CD8-positive, alpha-beta memory T cell (primary cell): Measurements from ENCODE around the gene SH3BP4. TPM values are rescaled to one million over a fixed set of nuclear protein-coding genes. Genes with fewer than 3 reads are reported as not detected.

Experiments used
- CTCF ChIA-PET: fragments of 350-600 bp; sonication (Branson Sonifier 250); formaldehyde crosslinking; loops from one replicate; lab custom pipeline; 2021; ENCODE audit warnings: antibody characterized with exemption; lab: Charles Lee
- POLR2A ChIA-PET: fragments of 350-600 bp; sonication (Branson Sonifier 250); formaldehyde crosslinking; loops from one replicate; lab custom pipeline; 2021; ENCODE audit warnings: antibody characterized with exemption; lab: Charles Lee
- DNase-seq, 5 donors: peaks; one replicate each; pipeline versions ENCODE4 v3.0.0 to v3.0.0-alpha.2; 2020 to 2022; ENCODE audit warnings: mixed read lengths in 1 of 5
- H3K27ac ChIP-seq: one replicate; pipeline ENCODE4 v1.7.0; 2013; ENCODE audit warnings: low read depth, mild to moderate bottlenecking, low read length, moderate library complexity
- H3K27me3 ChIP-seq: 2 replicates; pipeline ENCODE4 v1.7.0; 2013; ENCODE audit warnings: low read length, mild to moderate bottlenecking; ENCODE audit not compliant: insufficient read depth, poor library complexity, severe bottlenecking
- H3K36me3 ChIP-seq: 2 replicates; pipeline ENCODE4 v1.7.0; 2013; ENCODE audit warnings: mild to moderate bottlenecking, low read length, moderate library complexity; ENCODE audit not compliant: insufficient read depth
- H3K4me1 ChIP-seq: 2 replicates; pipeline ENCODE4 v1.7.0; 2013; ENCODE audit warnings: mild to moderate bottlenecking, low read length, moderate library complexity; ENCODE audit not compliant: insufficient read depth
- H3K4me3 ChIP-seq: 2 replicates; pipeline ENCODE4 v1.7.0; 2013; ENCODE audit warnings: mild to moderate bottlenecking, low read length
- H3K9me3 ChIP-seq: 2 replicates; pipeline ENCODE4 v1.7.0; 2013; ENCODE audit warnings: mild to moderate bottlenecking, low read length
- H3K27ac Mint-ChIP-seq, 8 donors: one replicate each; pipeline ENCODE4 v1.8.0; 2020 to 2021; ENCODE audit warnings: mixed read lengths in 8 of 8, mild to moderate bottlenecking in 6 of 8, inconsistent platforms in 3 of 8, moderate library complexity in 3 of 8
- H3K27me3 Mint-ChIP-seq, 2 donors: one replicate each; pipeline ENCODE4 v1.8.0; 2020 to 2021; ENCODE audit warnings: mixed read lengths in 2 of 2, mild to moderate bottlenecking in 1 of 2, moderate library complexity in 1 of 2
- H3K36me3 Mint-ChIP-seq, 3 donors: one replicate each; pipeline ENCODE4 v1.8.0; 2020 to 2021; ENCODE audit warnings: mixed read lengths in 3 of 3, inconsistent platforms in 1 of 3, mild to moderate bottlenecking in 1 of 3
- H3K4me1 Mint-ChIP-seq, 3 donors: one replicate each; pipeline ENCODE4 v1.8.0; 2020 to 2021; ENCODE audit warnings: mixed read lengths in 3 of 3, inconsistent platforms in 1 of 3, mild to moderate bottlenecking in 1 of 3
- H3K4me3 Mint-ChIP-seq, 7 donors: one replicate each; pipeline ENCODE4 v1.8.0; 2020 to 2021; ENCODE audit warnings: mixed read lengths in 7 of 7, mild to moderate bottlenecking in 6 of 7, moderate library complexity in 4 of 7, inconsistent platforms in 2 of 7
- H3K9me3 Mint-ChIP-seq, 5 donors: one replicate each; pipeline ENCODE4 v1.8.0; 2020 to 2022; ENCODE audit warnings: mixed read lengths in 5 of 5, mild to moderate bottlenecking in 3 of 5, moderate library complexity in 2 of 5, inconsistent platforms in 1 of 5
- polyA plus RNA-seq: library from polyadenylated mRNA; unstranded; fragments of 300-500 nt; fragmentation: Illumina TruSeq; gene quantifications from one replicate; pipeline ENCODE4 v1.2.3, GENCODE V29; 2021
- total RNA-seq, 2 experiments: library from RNA; stranded (reverse); gene quantifications; one replicate each; pipeline ENCODE4 v1.2.3, GENCODE V29; 2021

Gene SH3BP4
- total and polyA plus RNA-seq, 3 experiments from 2014 or later: 0.18 TPM; not detected in 2

DNA sequence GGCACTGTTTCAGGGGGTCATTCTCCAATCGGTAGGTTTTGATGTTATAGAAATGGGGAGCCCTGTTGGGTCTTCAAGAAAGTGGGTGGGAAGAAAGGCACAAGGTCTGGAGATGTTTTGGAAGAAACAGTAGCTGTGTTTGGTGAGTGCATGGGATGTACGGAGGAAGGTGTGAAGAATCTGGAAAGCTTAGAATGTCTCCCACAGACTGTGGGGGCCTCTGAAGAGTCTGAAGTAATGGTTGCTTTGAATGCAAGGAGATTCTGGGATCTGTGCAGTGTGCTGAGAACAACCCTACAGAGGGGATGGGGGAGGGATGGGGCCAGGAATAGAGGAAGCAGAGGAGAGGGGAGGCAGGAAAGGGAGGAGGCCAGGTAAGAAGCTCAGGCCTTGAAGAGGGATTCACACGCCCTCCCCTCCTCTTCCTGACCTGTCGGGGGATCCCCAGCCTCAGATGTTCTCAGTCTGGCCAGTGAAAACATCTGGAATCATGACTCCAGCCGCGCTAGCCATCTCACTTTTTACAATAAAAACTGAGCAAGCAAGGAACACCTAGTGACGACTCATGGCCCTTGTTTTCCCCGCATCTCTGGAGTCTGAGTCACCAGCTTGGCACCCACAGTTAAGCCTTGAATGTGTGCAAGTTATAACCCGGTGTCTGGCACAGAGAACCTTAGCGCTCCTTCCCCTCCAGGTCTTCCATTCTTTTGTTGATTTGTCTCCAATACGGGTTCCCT is 74.2 kb downstream of the SH3BP4 start:
- H3K27me3 Mint-ChIP-seq: peaks cover 9 to 14% of the 10 kb centered on the region in 2 donors
- no peak overlapping the region for H3K4me3 Mint-ChIP-seq
- ChIA-PET POLR2A (no interaction called here), CTCF (no interaction called here)
- Histone ChIP-seq H3K27me3 (no peaks in the 10 kb centered on the region), H3K36me3 (no peaks in the 10 kb centered on the region), H3K4me3 (no peak overlapping the region), H3K4me1 (no peaks in the 10 kb centered on the region), H3K9me3 (no peaks in the 10 kb centered on the region), H3K27ac (no peak overlapping the region)
- DNase-seq: no peak
- no peaks in the 10 kb centered on the region for H3K9me3 Mint-ChIP-seq
- H3K4me1 Mint-ChIP-seq: no peaks in the 10 kb centered on the region
- no peak overlapping the region for H3K27ac Mint-ChIP-seq
- H3K36me3 Mint-ChIP-seq: no peaks in the 10 kb centered on the region

DNA sequence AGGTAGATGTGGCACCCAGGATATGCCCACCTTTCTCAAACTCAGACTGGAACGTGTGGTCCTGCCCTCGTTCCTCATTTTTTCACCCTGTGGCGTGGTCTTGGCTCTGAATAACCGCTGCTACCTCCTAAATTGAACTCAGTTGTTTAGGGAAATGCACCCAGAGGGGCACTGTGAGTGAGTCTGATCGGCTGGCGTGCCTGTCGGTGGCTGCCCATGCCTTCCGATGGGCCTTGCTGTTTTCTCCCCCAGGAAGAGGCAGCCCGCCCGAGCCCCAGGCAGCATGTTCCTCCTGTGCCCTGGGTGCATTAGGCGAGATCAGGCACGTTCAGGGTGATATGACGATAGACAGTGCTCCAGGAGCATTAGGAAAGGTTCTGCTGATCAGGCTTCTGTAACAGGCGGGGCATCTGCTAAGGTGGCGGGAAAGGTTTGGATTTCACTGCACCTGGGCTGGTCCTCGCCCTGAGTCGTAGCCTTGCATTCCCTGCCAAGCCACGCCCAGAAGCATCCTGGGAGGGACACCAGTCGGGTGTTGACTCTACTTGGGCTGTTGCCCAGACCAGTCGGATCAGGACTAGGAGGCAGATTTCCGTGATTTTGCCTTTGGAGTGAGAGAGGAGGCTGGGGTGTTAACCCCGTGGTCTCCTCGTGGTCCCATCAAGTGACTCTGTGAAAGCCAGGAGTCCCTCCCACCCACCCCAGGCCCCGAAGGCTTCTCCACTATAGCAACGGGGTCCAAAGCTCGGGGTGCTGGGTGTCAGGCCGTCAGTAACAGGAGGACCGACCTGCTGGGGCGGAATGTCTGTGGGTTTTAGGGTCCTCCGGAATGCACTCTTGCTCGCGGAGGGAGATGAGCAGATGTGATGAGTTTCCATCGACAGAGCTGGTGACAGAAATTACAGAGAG is 75.1 kb downstream of the SH3BP4 start:
- Histone ChIP-seq H3K27ac (no peak overlapping the region), H3K36me3 (no peaks in the 10 kb centered on the region), H3K27me3 (no peaks in the 10 kb centered on the region), H3K4me3 (no peak overlapping the region), H3K4me1 (no peaks in the 10 kb centered on the region), H3K9me3 (no peaks in the 10 kb centered on the region)
- no peak overlapping the region for H3K27ac Mint-ChIP-seq
- peaks cover 9 to 14% of the 10 kb centered on the region in 2 donors for H3K27me3 Mint-ChIP-seq
- H3K9me3 Mint-ChIP-seq: no peaks in the 10 kb centered on the region
- POLR2A ChIA-PET: no interaction called here
- CTCF ChIA-PET: no interaction called here
- no peaks in the 10 kb centered on the region for H3K36me3 Mint-ChIP-seq
- no peak overlapping the region for H3K4me3 Mint-ChIP-seq
- no peaks in the 10 kb centered on the region for H3K4me1 Mint-ChIP-seq
- no peak for DNase-seq

DNA sequence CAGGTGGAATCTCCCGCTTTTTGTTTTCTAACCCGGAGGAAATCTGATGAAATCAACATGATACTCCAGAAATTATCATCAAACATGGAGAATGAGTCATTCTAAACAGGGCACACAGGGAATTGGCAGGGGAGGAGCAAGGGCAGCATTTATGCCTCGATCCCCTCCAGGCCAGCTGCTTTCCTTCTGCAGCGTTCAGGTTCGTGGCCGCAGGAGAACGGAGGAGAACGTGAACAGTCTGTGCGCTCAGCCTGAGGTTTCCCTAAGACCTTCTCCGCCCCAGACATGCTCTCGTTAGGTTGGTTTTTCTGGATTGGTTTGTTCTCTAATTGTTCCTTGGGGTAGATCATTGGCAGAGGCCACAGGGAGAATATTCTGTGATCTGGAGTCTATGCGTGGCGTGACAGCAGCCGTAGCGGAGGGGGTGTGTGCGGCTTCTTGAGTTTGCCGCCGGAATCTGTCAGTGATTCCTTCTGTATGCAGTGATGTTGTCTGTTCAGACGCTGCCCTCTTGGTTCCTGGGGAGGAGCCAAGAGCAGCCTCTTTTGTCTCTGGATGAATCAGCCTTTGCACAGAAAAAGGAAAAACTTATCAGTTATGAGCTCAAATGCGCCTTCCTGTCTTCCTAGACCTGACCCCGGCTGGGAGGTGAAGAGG is 75.9 kb downstream of the SH3BP4 start:
- H3K27ac ChIP-seq: no peak overlapping the region
- H3K36me3 ChIP-seq: no peaks in the 10 kb centered on the region
- Mint-ChIP-seq H3K9me3 (no peaks in the 10 kb centered on the region), H3K4me3 (no peak overlapping the region), H3K36me3 (no peaks in the 10 kb centered on the region), H3K4me1 (no peaks in the 10 kb centered on the region), H3K27me3 (peaks cover 9 to 14% of the 10 kb centered on the region in 2 donors), H3K27ac (no peak overlapping the region)
- ChIA-PET CTCF (no interaction called here), POLR2A (no interaction called here)
- H3K4me3 ChIP-seq: no peak overlapping the region
- H3K4me1 ChIP-seq: no peaks in the 10 kb centered on the region
- DNase-seq: no peak
- H3K9me3 ChIP-seq: no peaks in the 10 kb centered on the region
- no peaks in the 10 kb centered on the region for H3K27me3 ChIP-seq

DNA sequence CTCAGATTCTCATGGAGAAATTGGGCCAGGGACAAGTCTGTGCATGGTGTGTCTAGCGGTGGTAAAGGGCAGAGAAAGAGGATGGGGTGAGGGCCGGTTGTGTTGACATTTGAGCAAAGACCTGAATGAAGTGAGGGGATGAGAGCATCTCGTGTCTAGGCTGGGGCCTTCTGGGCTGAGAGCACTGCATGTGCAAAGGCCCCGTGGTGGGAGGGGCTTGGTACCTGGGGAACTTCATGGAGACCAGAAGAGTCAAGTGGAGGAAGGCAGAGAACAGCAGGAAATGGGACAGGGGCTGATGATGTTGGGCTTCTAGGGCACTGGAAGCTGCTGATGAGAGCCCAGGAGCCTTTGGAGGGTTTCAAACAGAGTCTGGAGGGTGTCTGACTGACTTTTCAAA is 76.8 kb downstream of the SH3BP4 start:
- H3K27me3 Mint-ChIP-seq: peaks cover 9 to 14% of the 10 kb centered on the region in 2 donors
- no peaks in the 10 kb centered on the region for H3K4me1 ChIP-seq
- H3K27ac ChIP-seq: no peak overlapping the region
- H3K9me3 Mint-ChIP-seq: no peaks in the 10 kb centered on the region
- H3K4me3 ChIP-seq: no peak overlapping the region
- no peak for DNase-seq
- no peaks in the 10 kb centered on the region for H3K9me3 ChIP-seq
- no peaks in the 10 kb centered on the region for H3K36me3 ChIP-seq
- ChIA-PET POLR2A (no interaction called here), CTCF (no interaction called here)
- no peaks in the 10 kb centered on the region for H3K27me3 ChIP-seq
- H3K36me3 Mint-ChIP-seq: no peaks in the 10 kb centered on the region
- H3K4me3 Mint-ChIP-seq: no peak overlapping the region
- H3K4me1 Mint-ChIP-seq: no peaks in the 10 kb centered on the region
- H3K27ac Mint-ChIP-seq: no peak overlapping the region

DNA sequence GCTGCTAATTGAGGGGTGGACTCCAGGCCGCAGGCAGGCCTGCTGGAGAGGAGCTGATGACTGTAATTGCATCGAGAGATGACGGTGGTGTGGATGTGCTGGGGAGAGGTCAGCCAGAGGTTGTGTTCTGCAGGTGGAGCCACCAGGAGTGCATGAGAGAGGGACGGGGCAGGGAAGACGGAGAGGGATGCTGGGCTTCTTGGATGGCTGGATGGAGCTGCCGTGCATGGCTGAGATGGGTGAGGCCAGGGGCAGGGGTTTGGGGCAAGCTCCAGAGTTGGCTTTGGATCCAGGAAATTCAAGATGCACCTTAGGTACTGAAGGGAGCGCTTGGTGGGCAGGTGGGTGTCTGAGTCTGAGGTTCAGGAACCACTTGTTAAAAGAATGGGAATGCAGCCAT is 77.2 kb downstream of the SH3BP4 start:
- H3K27ac Mint-ChIP-seq: no peak overlapping the region
- H3K36me3 Mint-ChIP-seq: no peaks in the 10 kb centered on the region
- peaks cover 9 to 14% of the 10 kb centered on the region in 2 donors for H3K27me3 Mint-ChIP-seq
- Histone ChIP-seq H3K4me3 (no peak overlapping the region), H3K4me1 (no peaks in the 10 kb centered on the region), H3K9me3 (no peaks in the 10 kb centered on the region), H3K27ac (no peak overlapping the region), H3K27me3 (no peaks in the 10 kb centered on the region), H3K36me3 (no peaks in the 10 kb centered on the region)
- CTCF ChIA-PET: no interaction called here
- H3K9me3 Mint-ChIP-seq: no peaks in the 10 kb centered on the region
- POLR2A ChIA-PET: no interaction called here
- no peak overlapping the region for H3K4me3 Mint-ChIP-seq
- H3K4me1 Mint-ChIP-seq: no peaks in the 10 kb centered on the region
- no peak for DNase-seq

DNA sequence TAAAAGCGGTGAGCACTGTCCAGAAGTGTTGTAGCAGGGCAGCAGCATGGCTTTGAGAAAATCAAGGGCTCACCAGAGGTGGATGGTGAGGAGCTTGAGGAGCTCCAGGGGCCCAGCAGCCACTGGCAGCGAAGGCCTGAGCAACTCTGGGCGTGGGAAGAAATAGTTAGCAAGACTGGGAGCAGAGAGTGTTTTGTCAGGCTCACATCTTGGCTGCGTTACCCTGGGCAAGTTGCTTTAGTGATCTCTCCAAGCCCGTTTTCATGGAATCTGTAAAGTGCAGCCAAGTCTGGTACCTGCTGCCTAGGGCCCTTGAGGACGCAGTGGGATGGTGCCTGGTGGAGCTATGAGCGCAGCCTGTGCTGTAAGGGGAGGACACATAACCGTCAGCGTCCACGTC is 78.3 kb downstream of the SH3BP4 start:
- DNase-seq: no peak
- H3K4me1 Mint-ChIP-seq: no peaks in the 10 kb centered on the region
- H3K27me3 Mint-ChIP-seq: peaks cover 13 to 14% of the 10 kb centered on the region in 2 donors
- no peak overlapping the region for H3K27ac Mint-ChIP-seq
- no peak overlapping the region for H3K4me3 Mint-ChIP-seq
- Histone ChIP-seq H3K27me3 (no peaks in the 10 kb centered on the region), H3K9me3 (no peaks in the 10 kb centered on the region), H3K27ac (no peak overlapping the region), H3K4me1 (no peaks in the 10 kb centered on the region), H3K4me3 (no peak overlapping the region), H3K36me3 (no peaks in the 10 kb centered on the region)
- no peaks in the 10 kb centered on the region for H3K36me3 Mint-ChIP-seq
- H3K9me3 Mint-ChIP-seq: no peaks in the 10 kb centered on the region
- ChIA-PET CTCF (no interaction called here), POLR2A (no interaction called here)

DNA sequence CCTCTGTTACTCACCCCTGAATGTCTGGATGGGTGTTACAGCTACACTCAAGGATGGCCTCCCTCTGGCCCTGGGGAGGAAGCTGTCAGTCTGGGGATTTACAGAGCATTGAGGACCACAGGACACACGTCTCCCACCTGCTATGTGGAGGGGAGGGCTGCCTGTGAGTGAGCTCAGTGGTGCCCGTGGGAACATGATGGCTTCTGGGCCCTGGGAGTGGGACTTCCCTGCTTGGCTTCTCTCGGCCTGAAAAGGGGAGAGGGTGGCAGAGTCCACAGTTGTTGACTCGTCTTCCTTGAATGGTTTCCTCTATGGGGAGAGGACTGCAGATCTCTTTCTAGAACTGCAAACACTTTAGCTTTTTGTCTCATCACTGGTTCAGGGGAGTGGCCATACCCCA is 79.1 kb downstream of the SH3BP4 start:
- POLR2A ChIA-PET: no interaction called here

More for the DNA sequence above, 79.1 kb downstream of the SH3BP4 start:
- H3K27ac Mint-ChIP-seq: no peak overlapping the region
- Histone ChIP-seq H3K27ac (no peak overlapping the region), H3K4me3 (no peak overlapping the region), H3K36me3 (no peaks in the 10 kb centered on the region), H3K9me3 (no peaks in the 10 kb centered on the region), H3K4me1 (no peaks in the 10 kb centered on the region), H3K27me3 (no peaks in the 10 kb centered on the region)
- no peaks in the 10 kb centered on the region for H3K36me3 Mint-ChIP-seq
- H3K4me3 Mint-ChIP-seq: no peak overlapping the region
- DNase-seq: no peak
- H3K9me3 Mint-ChIP-seq: no peaks in the 10 kb centered on the region
- peaks cover 13 to 14% of the 10 kb centered on the region in 2 donors for H3K27me3 Mint-ChIP-seq
- CTCF ChIA-PET: no interaction called here
- H3K4me1 Mint-ChIP-seq: no peaks in the 10 kb centered on the region
